Activated CD8-positive, alpha-beta T cell treated with anti-CD3 and anti-CD28 coated beads for 36 hours (primary cell): ENCODE results near the gene NID1. TPM values are rescaled to one million over a fixed set of nuclear protein-coding genes. Genes with fewer than 3 reads are reported as not detected.

Source experiments
- ATAC-seq: fragments of 200-7000 bp; cut with Tn5 transposase; one replicate; pipeline ENCODE4 v1.10.0; 2021; ENCODE audit warnings: mild to moderate bottlenecking, moderate library complexity
- CTCF ChIA-PET: fragments of 350-600 bp; sonication (Branson Sonifier 250); formaldehyde crosslinking; loops from one replicate; lab custom pipeline; 2021; ENCODE audit warnings: antibody characterized with exemption; lab: Charles Lee
- POLR2A ChIA-PET: fragments of 350-600 bp; sonication (Branson Sonifier 250); formaldehyde crosslinking; loops from one replicate; lab custom pipeline; 2021; ENCODE audit warnings: antibody characterized with exemption; lab: Charles Lee
- DNase-seq: peaks from one replicate; pipeline ENCODE4 v3.0.0-alpha.2; 2020
- H3K27ac Mint-ChIP-seq: one replicate; pipeline ENCODE4 v1.8.0; 2021; ENCODE audit warnings: mild to moderate bottlenecking, mixed read lengths
- H3K27me3 Mint-ChIP-seq: one replicate; pipeline ENCODE4 v1.8.0; 2021; ENCODE audit warnings: mixed read lengths
- H3K36me3 Mint-ChIP-seq: one replicate; pipeline ENCODE4 v1.8.0; 2021; ENCODE audit warnings: low read depth, mixed read lengths
- H3K4me1 Mint-ChIP-seq: one replicate; pipeline ENCODE4 v1.8.0; 2021; ENCODE audit warnings: low read depth, mixed read lengths
- H3K4me3 Mint-ChIP-seq: one replicate; pipeline ENCODE4 v1.8.0; 2021; ENCODE audit warnings: mild to moderate bottlenecking, moderate library complexity, mixed read lengths
- H3K9me3 Mint-ChIP-seq: one replicate; pipeline ENCODE4 v1.8.0; 2021; ENCODE audit warnings: mixed read lengths
- intact Hi-C: fragments of 100-400 bp; cut with micrococcal nuclease; formaldehyde crosslinking; loops from one replicate; pipeline ENCODE4 v1.10.0; 2022
- total RNA-seq, 2 experiments: library from RNA; stranded (reverse); gene quantifications; one replicate each; pipeline ENCODE4 v1.2.3, GENCODE V29; 2021
- TF ChIP-seq, protein P1 (sequence below): fragments of 200-600 bp; IDR thresholded peaks from one replicate; pipeline ENCODE4 v1.8.0; 2022; ENCODE audit warnings: antibody characterized with exemption, mild to moderate bottlenecking

The NID1 gene
- total RNA-seq, 2 experiments from 2014 or later, result 0.04 to 0.07 TPM

DNA sequence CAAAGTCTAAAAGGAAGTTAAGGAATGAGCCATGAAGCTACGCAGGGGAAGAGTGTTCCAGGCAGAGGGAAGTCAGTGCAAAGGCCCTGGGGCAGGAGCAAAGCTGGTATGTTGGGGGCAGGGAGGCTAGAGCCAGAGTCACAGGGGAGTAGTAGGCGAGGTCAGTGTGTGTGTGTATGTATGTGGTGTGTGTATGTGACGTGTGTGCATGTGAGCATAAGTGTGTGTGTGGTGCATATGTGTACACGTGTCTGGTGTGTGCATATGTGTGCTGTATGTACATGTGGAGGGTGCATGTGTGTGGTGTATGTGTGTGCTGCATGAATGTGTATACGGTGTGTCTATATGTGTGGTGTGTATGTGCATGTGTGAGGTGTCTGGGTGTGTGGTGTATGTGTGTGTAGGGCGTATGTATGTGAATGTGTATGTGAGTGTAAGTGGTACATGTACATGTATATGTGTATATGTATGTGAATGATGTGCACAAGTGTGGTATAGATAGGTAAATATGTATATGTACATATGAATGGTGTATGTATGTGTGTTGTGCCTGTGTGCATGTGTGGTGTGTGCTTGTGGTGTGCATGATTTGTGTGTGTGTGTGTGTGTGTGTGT lies 20.8 kb upstream of the NID1 start:
- CTCF ChIA-PET, result interaction anchor here (0.9 kb wide), 1 partner anchor 114 kb away, joined by 3 read pairs; no protein-coding TSS in a partner anchor
- peaks cover 5% of the 10 kb centered on the region for H3K27me3 Mint-ChIP-seq
- H3K27ac Mint-ChIP-seq, result no peak overlapping the region
- POLR2A ChIA-PET, result no interaction called here
- H3K36me3 Mint-ChIP-seq, result no peaks in the 10 kb centered on the region
- H3K9me3 Mint-ChIP-seq, result no peaks in the 10 kb centered on the region
- DNase-seq (no peak), ATAC-seq (no peak)
- no peak overlapping the region for H3K4me3 Mint-ChIP-seq
- H3K4me1 Mint-ChIP-seq, result peaks cover 7% of the 10 kb centered on the region
- intact Hi-C loops, result no loop called here
- TF ChIP-seq, protein P1, sequence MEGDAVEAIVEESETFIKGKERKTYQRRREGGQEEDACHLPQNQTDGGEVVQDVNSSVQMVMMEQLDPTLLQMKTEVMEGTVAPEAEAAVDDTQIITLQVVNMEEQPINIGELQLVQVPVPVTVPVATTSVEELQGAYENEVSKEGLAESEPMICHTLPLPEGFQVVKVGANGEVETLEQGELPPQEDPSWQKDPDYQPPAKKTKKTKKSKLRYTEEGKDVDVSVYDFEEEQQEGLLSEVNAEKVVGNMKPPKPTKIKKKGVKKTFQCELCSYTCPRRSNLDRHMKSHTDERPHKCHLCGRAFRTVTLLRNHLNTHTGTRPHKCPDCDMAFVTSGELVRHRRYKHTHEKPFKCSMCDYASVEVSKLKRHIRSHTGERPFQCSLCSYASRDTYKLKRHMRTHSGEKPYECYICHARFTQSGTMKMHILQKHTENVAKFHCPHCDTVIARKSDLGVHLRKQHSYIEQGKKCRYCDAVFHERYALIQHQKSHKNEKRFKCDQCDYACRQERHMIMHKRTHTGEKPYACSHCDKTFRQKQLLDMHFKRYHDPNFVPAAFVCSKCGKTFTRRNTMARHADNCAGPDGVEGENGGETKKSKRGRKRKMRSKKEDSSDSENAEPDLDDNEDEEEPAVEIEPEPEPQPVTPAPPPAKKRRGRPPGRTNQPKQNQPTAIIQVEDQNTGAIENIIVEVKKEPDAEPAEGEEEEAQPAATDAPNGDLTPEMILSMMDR, result no peak

DNA sequence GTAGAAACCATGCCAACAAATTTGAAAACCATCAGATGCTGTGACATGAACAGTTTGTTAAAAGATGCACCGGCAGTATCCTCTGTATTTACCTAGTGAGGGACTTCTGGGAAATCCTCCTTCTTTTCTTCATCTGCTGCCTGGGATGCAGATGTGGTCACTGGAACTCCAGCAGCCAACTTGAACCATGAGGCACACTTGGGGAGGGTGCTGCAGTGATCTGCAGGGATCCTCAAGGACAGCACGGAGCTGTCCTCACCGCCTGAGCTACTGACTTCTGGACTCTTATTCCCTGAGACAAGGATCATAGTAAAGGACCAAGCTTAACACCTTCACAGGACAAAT lies 19.5 kb upstream of the NID1 start:
- CTCF ChIA-PET, result no interaction called here
- no peaks in the 10 kb centered on the region for H3K9me3 Mint-ChIP-seq
- H3K36me3 Mint-ChIP-seq, result no peaks in the 10 kb centered on the region
- no peak overlapping the region for H3K4me3 Mint-ChIP-seq
- peaks cover 7% of the 10 kb centered on the region for H3K4me1 Mint-ChIP-seq
- intact Hi-C loops, result no loop called here
- no peak overlapping the region for H3K27ac Mint-ChIP-seq
- POLR2A ChIA-PET, result interaction anchor here (0.5 kb wide), 1 partner anchor 250 kb away, joined by 5 read pairs; no protein-coding TSS in a partner anchor
- ATAC-seq (no peak), DNase-seq (no peak)
- TF ChIP-seq, protein P1, result no peak
- peaks cover 5% of the 10 kb centered on the region for H3K27me3 Mint-ChIP-seq

DNA sequence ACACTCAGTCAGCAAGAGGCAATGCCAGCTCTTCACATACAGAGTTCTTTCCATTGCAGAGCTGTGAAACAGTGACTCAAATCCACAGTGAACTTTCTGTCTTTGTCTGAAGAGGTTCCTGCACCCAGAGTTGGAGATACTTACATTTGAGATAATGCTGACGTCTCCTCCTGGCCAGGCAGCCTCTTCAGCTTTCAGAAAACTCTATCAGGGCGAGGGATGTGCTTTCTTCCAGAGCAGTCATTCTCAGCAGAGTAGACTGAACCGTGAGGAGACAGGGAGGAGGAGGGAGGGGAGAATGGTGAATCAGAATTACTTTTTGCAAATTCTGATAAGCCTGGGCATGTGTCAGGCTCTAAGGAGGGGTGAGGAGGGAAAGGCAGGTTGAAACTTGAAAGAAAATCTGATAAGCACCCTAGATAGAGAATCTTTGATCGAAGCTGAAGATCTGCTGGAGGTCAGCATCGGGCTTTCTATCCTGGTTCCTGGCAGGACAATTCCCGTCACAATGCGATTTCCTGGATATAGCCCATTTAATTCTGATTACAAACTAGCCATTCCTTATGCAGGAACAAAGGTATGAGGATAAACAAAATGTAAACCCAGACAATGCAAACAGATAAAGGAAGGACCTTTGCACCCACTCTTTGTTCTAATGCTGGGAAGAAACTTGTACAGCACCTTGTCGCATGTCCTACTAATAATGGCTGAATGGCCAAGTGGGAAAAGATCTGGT lies 18.9 kb upstream of the NID1 start:
- no peaks in the 10 kb centered on the region for H3K36me3 Mint-ChIP-seq
- no peak for DNase-seq
- ChIA-PET POLR2A (no interaction called here), CTCF (interaction anchor here (0.8 kb wide), 1 partner anchor 19 kb away, joined by 3 read pairs; no protein-coding TSS in a partner anchor)
- no peak overlapping the region for H3K4me3 Mint-ChIP-seq
- no peaks in the 10 kb centered on the region for H3K9me3 Mint-ChIP-seq
- H3K4me1 Mint-ChIP-seq, result peaks cover 7% of the 10 kb centered on the region
- H3K27me3 Mint-ChIP-seq, result peaks cover 3% of the 10 kb centered on the region
- intact Hi-C loops, result no loop called here
- TF ChIP-seq, protein P1, result no peak
- no peak overlapping the region for H3K27ac Mint-ChIP-seq
- no peak for ATAC-seq

DNA sequence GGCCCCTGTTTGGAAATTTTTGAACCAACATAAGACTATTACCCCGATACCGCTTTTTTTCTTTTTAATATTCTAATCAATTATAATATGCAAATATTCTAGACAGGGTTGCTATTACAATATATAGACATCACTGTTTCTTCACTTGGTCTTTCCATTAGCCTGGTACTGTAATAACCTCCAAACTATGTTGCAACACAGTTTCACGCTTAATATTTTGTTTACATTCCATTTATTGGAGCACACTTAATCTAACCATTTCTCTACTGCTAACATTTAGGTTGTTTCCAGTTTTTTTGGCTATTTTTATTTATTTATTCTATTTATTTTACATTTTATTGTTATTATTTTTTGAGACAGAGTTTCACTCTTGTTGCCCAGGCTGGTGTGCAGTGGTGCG lies 17.6 kb upstream of the NID1 start:
- TF ChIP-seq, protein P1, result no peak
- peaks cover 4% of the 10 kb centered on the region for H3K9me3 Mint-ChIP-seq
- intact Hi-C loops, result no loop called here
- ChIA-PET CTCF (no interaction called here), POLR2A (no interaction called here)
- no peak for ATAC-seq
- DNase-seq, result no peak
- H3K27me3 Mint-ChIP-seq, result peaks cover 1% of the 10 kb centered on the region
- H3K4me1 Mint-ChIP-seq, result peaks cover 7% of the 10 kb centered on the region
- no peaks in the 10 kb centered on the region for H3K36me3 Mint-ChIP-seq
- no peak overlapping the region for H3K4me3 Mint-ChIP-seq
- H3K27ac Mint-ChIP-seq, result no peak overlapping the region

DNA sequence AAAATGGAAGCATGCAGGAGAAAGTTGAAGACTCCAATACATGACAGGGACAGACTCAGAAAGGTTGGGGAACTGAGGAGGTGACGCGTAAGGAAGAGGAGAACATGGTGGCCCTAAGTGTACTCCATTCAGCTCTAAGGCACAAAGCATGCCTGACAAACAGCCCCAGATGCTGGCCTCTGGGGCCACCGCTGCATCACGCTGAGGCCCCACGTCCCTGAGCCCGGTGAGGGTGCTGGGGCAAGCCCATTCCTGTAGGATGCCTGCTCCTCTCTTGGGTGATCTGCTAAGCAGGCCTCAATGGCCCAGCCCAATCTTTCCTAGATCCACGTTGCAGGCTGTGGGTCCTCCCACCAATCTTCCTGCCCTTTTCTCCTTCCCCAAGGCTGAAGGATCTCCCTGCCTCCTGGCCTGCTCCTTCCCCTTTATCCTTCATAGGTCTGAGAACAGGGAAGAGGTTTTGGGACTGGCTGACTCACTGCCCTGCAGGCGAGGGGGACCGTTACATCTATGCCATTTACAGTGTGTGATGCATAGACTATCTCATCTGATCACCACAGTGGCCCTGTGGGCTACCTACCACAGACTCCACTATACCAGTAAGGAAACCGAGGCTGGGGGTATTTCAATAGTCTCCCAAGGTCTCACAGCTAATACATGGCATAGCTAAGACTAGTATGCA lies 16.8 kb upstream of the NID1 start:
- POLR2A ChIA-PET, result no interaction called here
- ATAC-seq (no peak), DNase-seq (no peak)
- CTCF ChIA-PET, result no interaction called here
- Mint-ChIP-seq H3K27me3 (no peaks in the 10 kb centered on the region), H3K4me3 (no peak overlapping the region), H3K36me3 (no peaks in the 10 kb centered on the region), H3K4me1 (peaks cover 7% of the 10 kb centered on the region), H3K9me3 (peaks cover 4% of the 10 kb centered on the region), H3K27ac (no peak overlapping the region)
- intact Hi-C loops, result no loop called here
- TF ChIP-seq, protein P1, result no peak
